ENCODE results near the gene SMIM27.

The SMIM27 gene

DNA sequence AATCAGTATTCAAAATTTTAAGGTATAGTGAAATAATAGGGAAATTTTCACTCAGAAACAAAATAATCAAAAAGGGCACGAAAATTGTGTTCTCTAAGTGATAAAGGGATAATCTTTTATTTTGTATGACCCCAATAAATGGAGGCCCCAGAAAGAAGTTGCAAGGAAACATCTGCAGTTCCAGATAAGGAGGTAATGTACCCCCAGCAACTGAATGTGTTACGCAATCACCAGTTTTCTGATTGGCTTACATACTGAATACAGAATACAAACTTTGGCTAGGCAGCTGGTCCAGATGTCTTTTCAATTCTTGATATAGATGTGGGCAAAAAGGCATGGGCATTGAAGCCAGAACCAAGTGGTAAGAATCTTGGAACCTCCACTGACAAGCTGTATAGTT lies 2.0 kb downstream of the SMIM27 start:
- Histone ChIP-seq H3K14ac (ENCODE audit: low read length) (no peak overlapping the region), H3K27me3 (ENCODE audit: insufficient read depth, low read length) (no peaks in the 10 kb centered on the region), H2BK120ac (ENCODE audit: insufficient read depth, low read length, poor library complexity) (no peak overlapping the region), H3K4me1 (ENCODE audit: control insufficient read depth in 1 of 2, insufficient read depth in 2 of 2, low read length in 2 of 2) (no peaks in the 10 kb centered on the region), H3K27ac (ENCODE audit: low read depth, low read length) (no peak overlapping the region), H2BK12ac (ENCODE audit: low read length) (no peak overlapping the region), H3K18ac (ENCODE audit: low read length) (no peak overlapping the region), H3K79me1 (ENCODE audit: low read length) (peaks cover 16% of the 10 kb centered on the region), H4K8ac (ENCODE audit: low read depth, low read length) (no peak overlapping the region), H2AK5ac (ENCODE audit: low read length) (no peak overlapping the region), H3K23ac (ENCODE audit: low read length) (no peak overlapping the region), H2BK5ac (ENCODE audit: low read depth, low read length, poor library complexity) (no peak overlapping the region), H3K9ac (ENCODE audit: low read length) (no peak overlapping the region), H3K4me3 (ENCODE audit: low read depth, low read length) (no peak overlapping the region), H3K4me2 (ENCODE audit: low read length) (no peak overlapping the region), H2AFZ (ENCODE audit: insufficient read depth, low read length, poor library complexity) (no peak overlapping the region), H3K9me3 (ENCODE audit: insufficient read depth, low read depth, low read length) (no peaks in the 10 kb centered on the region), H3K79me2 (ENCODE audit: control insufficient read depth, insufficient read depth, low read length, poor library complexity) (peaks cover 7% of the 10 kb centered on the region), H3K4ac (ENCODE audit: low read depth, low read length) (no peak overlapping the region), H4K91ac (ENCODE audit: low read depth, low read length) (no peak overlapping the region), H4K12ac (ENCODE audit: low read depth, low read length) (no peak overlapping the region), H3K36me3 (ENCODE audit: control insufficient read depth in 1 of 2, insufficient read depth in 2 of 2, low read length in 2 of 2) (peaks cover 2 to 4% of the 10 kb centered on the region in 2 experiments)
- no CpG with 5 or more reads among the region's 2 CpGs for WGBS (ENCODE audit: extremely low coverage, insufficient coverage, insufficient read length)
- no peak for DNase-seq

DNA sequence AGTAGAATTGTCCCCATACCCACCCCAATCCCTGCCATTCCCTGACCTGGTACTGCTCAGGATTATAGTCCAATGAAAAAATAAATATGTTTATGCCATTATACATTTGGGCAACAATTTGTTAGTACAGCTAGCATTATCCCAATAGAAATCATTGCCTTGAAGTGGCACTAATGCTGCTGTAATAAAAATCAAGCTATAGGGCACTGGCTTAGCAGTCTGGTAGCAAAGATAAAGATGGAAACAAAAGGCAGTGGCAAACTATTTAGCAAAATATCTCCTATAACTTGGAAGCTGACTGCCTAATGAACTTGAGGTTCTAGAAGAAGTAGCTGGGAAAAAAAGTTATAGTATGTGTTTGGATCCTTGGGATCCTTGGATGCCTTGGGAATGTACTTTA lies 2.5 kb downstream of the SMIM27 start:
- Histone ChIP-seq H3K4me1 (ENCODE audit: control insufficient read depth in 1 of 2, insufficient read depth in 2 of 2, low read length in 2 of 2) (no peaks in the 10 kb centered on the region), H4K8ac (ENCODE audit: low read depth, low read length) (no peak overlapping the region), H2BK120ac (ENCODE audit: insufficient read depth, low read length, poor library complexity) (no peak overlapping the region), H2AK5ac (ENCODE audit: low read length) (no peak overlapping the region), H3K4me2 (ENCODE audit: low read length) (no peak overlapping the region), H3K27ac (ENCODE audit: low read depth, low read length) (no peak overlapping the region), H3K27me3 (ENCODE audit: insufficient read depth, low read length) (no peaks in the 10 kb centered on the region), H4K91ac (ENCODE audit: low read depth, low read length) (no peak overlapping the region), H3K18ac (ENCODE audit: low read length) (no peak overlapping the region), H3K4ac (ENCODE audit: low read depth, low read length) (no peak overlapping the region), H3K9me3 (ENCODE audit: insufficient read depth, low read depth, low read length) (no peaks in the 10 kb centered on the region), H3K36me3 (ENCODE audit: control insufficient read depth in 1 of 2, insufficient read depth in 2 of 2, low read length in 2 of 2) (peaks cover 0 to 4% of the 10 kb centered on the region in 2 experiments), H3K14ac (ENCODE audit: low read length) (no peak overlapping the region), H3K79me1 (ENCODE audit: low read length) (peaks cover 16% of the 10 kb centered on the region), H3K9ac (ENCODE audit: low read length) (no peak overlapping the region), H2BK12ac (ENCODE audit: low read length) (no peak overlapping the region), H2AFZ (ENCODE audit: insufficient read depth, low read length, poor library complexity) (no peak overlapping the region), H3K79me2 (ENCODE audit: control insufficient read depth, insufficient read depth, low read length, poor library complexity) (peaks cover 7% of the 10 kb centered on the region), H4K12ac (ENCODE audit: low read depth, low read length) (no peak overlapping the region), H3K23ac (ENCODE audit: low read length) (no peak overlapping the region), H3K4me3 (ENCODE audit: low read depth, low read length) (no peak overlapping the region), H2BK5ac (ENCODE audit: low read depth, low read length, poor library complexity) (no peak overlapping the region)
- no peak for DNase-seq

DNA sequence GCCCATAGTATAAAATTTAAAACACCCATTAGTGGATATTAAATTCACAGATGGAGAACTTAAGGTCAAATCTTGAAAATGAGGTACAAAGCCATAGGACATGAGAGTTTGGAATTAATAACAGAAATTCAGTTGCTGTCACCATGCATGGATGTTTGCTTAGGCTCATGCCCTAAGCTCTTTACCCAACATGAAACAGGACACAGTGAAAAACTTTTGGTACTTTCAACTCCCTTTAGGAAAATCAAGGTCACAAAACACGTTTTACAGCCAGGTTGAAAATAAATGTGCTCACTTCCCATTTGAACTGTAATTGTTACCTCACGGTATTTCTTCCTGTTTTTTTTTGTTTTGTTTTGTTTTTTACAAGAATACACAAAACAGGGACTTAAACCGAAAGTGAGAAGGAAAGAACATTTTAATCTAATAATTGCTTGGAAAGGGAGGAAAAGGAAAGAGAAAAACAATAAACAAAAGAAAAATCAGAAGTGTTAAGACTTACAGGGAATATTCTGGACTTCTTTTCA lies 6.3 kb downstream of the SMIM27 start:
- Histone ChIP-seq H3K4ac (ENCODE audit: low read depth, low read length) (no peak overlapping the region), H3K4me2 (ENCODE audit: low read length) (no peak overlapping the region), H2BK120ac (ENCODE audit: insufficient read depth, low read length, poor library complexity) (no peak overlapping the region), H3K36me3 (ENCODE audit: control insufficient read depth in 1 of 2, insufficient read depth in 2 of 2, low read length in 2 of 2) (peaks cover 0 to 4% of the 10 kb centered on the region in 2 experiments), H3K23ac (ENCODE audit: low read length) (no peak overlapping the region), H3K79me2 (ENCODE audit: control insufficient read depth, insufficient read depth, low read length, poor library complexity) (no peaks in the 10 kb centered on the region), H3K27me3 (ENCODE audit: insufficient read depth, low read length) (no peaks in the 10 kb centered on the region), H4K8ac (ENCODE audit: low read depth, low read length) (no peak overlapping the region), H4K91ac (ENCODE audit: low read depth, low read length) (no peak overlapping the region), H3K79me1 (ENCODE audit: low read length) (no peaks in the 10 kb centered on the region), H3K9me3 (ENCODE audit: insufficient read depth, low read depth, low read length) (no peaks in the 10 kb centered on the region), H2AK5ac (ENCODE audit: low read length) (no peak overlapping the region), H3K14ac (ENCODE audit: low read length) (no peak overlapping the region), H3K27ac (ENCODE audit: low read depth, low read length) (no peak overlapping the region), H3K4me3 (ENCODE audit: low read depth, low read length) (no peak overlapping the region), H2AFZ (ENCODE audit: insufficient read depth, low read length, poor library complexity) (no peak overlapping the region), H3K18ac (ENCODE audit: low read length) (no peak overlapping the region), H3K4me1 (ENCODE audit: control insufficient read depth in 1 of 2, insufficient read depth in 2 of 2, low read length in 2 of 2) (no peaks in the 10 kb centered on the region), H2BK12ac (ENCODE audit: low read length) (no peak overlapping the region), H2BK5ac (ENCODE audit: low read depth, low read length, poor library complexity) (no peak overlapping the region), H4K12ac (ENCODE audit: low read depth, low read length) (no peak overlapping the region), H3K9ac (ENCODE audit: low read length) (no peak overlapping the region)
- DNase-seq: no peak
- no CpG with 5 or more reads among the region's 3 CpGs for WGBS (ENCODE audit: extremely low coverage, insufficient coverage, insufficient read length)

DNA sequence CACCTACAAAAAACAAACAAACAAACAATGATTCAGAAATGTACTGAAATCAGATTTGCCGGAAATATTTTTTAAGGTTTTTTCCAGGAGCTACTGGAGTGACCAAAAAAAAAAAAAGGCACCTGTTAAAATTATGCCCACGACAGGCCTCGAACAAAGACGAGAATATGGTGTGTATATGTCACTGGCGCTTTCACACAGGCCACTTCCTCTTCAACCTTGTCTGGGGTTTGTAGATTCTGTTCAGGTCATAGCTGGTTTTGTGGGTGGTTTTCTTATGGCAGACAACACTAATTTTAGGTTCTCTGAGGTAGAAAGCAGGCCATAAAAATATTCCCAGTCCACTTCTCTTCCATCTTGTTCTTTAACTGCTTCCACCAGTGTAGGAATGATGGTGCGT lies 13.8 kb downstream of the SMIM27 start:
- Histone ChIP-seq H3K79me1 (ENCODE audit: low read length) (no peaks in the 10 kb centered on the region), H3K9ac (ENCODE audit: low read length) (no peak overlapping the region), H4K12ac (ENCODE audit: low read depth, low read length) (no peak overlapping the region), H3K79me2 (ENCODE audit: control insufficient read depth, insufficient read depth, low read length, poor library complexity) (no peaks in the 10 kb centered on the region), H3K4me1 (ENCODE audit: control insufficient read depth in 1 of 2, insufficient read depth in 2 of 2, low read length in 2 of 2) (no peaks in the 10 kb centered on the region), H3K18ac (ENCODE audit: low read length) (no peak overlapping the region), H3K23ac (ENCODE audit: low read length) (no peak overlapping the region), H3K14ac (ENCODE audit: low read length) (no peak overlapping the region), H3K4me2 (ENCODE audit: low read length) (no peak overlapping the region), H4K8ac (ENCODE audit: low read depth, low read length) (no peak overlapping the region), H3K4me3 (ENCODE audit: low read depth, low read length) (no peak overlapping the region), H3K9me3 (ENCODE audit: insufficient read depth, low read depth, low read length) (peaks cover 2% of the 10 kb centered on the region), H2BK120ac (ENCODE audit: insufficient read depth, low read length, poor library complexity) (no peak overlapping the region), H3K4ac (ENCODE audit: low read depth, low read length) (no peak overlapping the region), H2AFZ (ENCODE audit: insufficient read depth, low read length, poor library complexity) (no peak overlapping the region), H2AK5ac (ENCODE audit: low read length) (no peak overlapping the region), H2BK5ac (ENCODE audit: low read depth, low read length, poor library complexity) (no peak overlapping the region), H3K27ac (ENCODE audit: low read depth, low read length) (no peak overlapping the region), H3K27me3 (ENCODE audit: insufficient read depth, low read length) (no peaks in the 10 kb centered on the region), H2BK12ac (ENCODE audit: low read length) (no peak overlapping the region), H4K91ac (ENCODE audit: low read depth, low read length) (no peak overlapping the region), H3K36me3 (ENCODE audit: control insufficient read depth in 1 of 2, insufficient read depth in 2 of 2, low read length in 2 of 2) (peaks cover 17 to 22% of the 10 kb centered on the region in 2 experiments)
- WGBS (ENCODE audit: extremely low coverage, insufficient coverage, insufficient read length): no CpG with 5 or more reads among the region's 6 CpGs
- DNase-seq: no peak

All from trophoblast cell (in vitro differentiated cells and primary cell).